A673 (cell line): ENCODE results near the gene PLCD3.

ENCODE experiments used
- EZH2 ChIP-seq: fragments of 200-600 bp; sonication (generic); IDR thresholded peaks from 2 replicates; pipeline ENCODE4 v1.6.1; 2017; ENCODE audit warnings: borderline replicate concordance, low read depth, mild to moderate bottlenecking, mixed read lengths, antibody characterized with exemption, low read length; ENCODE audit not compliant: poor library complexity, severe bottlenecking
- TF ChIP-seq, protein P1 (sequence below): fragments of 300-800, 200-600 bp; sonication (generic); conservative IDR thresholded peaks from 2 replicates; pipeline ENCODE4 v1.5.1; 2017; ENCODE audit warnings: low read depth, mild to moderate bottlenecking, antibody characterized with exemption, low read length, moderate library complexity, mixed read lengths

DNA sequence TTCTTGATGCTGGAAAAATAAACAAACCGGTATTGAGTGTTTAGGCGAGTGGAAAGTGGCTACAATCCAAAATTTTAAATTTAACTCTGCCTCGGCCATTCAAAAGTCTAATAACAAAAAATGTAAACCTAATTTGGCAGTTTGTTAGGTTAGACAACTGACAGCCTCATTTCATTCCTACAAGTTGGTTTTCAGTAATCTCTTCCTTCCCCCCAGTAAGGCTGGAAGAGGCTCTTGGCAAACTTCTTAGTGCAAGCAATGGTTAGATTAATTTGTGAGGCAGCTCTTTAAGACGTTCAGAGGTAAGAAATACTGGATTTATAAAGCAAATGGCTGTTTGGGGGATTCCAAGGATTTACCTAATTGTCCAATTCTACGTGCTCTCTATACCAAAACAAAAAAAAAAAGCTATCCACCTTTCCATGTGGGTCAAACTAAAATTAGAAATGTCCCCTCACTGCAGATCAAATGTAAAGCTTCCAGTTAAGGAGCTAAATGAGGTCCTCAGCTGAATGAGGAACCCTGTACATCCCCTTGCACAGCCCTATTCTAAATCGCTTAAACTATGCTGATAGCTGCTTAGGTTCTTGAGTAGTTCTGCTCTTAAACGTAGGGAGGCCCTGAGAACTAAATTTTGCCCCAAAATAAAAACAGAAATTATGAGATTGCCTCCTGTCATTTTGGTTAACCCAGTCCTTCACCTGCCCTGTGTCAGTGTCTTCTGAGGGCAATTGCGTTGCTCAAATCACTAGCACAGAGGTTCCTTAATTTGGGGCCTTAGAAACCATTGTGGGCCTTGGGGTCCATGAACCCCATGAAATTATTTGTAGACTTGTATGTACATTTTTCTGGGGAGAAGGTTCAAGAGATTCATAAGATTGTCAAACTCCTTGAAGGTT is 18.8 kb upstream of the PLCD3 start:
- TF ChIP-seq, protein P1, sequence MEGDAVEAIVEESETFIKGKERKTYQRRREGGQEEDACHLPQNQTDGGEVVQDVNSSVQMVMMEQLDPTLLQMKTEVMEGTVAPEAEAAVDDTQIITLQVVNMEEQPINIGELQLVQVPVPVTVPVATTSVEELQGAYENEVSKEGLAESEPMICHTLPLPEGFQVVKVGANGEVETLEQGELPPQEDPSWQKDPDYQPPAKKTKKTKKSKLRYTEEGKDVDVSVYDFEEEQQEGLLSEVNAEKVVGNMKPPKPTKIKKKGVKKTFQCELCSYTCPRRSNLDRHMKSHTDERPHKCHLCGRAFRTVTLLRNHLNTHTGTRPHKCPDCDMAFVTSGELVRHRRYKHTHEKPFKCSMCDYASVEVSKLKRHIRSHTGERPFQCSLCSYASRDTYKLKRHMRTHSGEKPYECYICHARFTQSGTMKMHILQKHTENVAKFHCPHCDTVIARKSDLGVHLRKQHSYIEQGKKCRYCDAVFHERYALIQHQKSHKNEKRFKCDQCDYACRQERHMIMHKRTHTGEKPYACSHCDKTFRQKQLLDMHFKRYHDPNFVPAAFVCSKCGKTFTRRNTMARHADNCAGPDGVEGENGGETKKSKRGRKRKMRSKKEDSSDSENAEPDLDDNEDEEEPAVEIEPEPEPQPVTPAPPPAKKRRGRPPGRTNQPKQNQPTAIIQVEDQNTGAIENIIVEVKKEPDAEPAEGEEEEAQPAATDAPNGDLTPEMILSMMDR, result no peak
- no peak for TF ChIP-seq EZH2
